Upper lobe of left lung (tissue), 4 donors: Measurements from ENCODE around the gene RASSF9.

ENCODE experiments used
- CTCF ChIP-seq, 6 experiments: fragments of 450-650 bp in 4 of 6; fragments of 200-600 bp in 2 of 6; sonication (generic) in 2 of 6; IDR thresholded peaks; one replicate each; pipeline ENCODE4 v1.5.1; 2016 to 2019; ENCODE audit warnings: antibody characterized with exemption in 6 of 6
- EP300 ChIP-seq, 4 donors: sonication (generic); formaldehyde crosslinking; IDR thresholded peaks; one replicate each; pipeline ENCODE4 v1.5.1; 2017; ENCODE audit warnings: antibody characterized with exemption in 4 of 4, control low read depth in 2 of 4
- POLR2A ChIP-seq, 4 donors: fragments of 450-650 bp; IDR thresholded peaks; one replicate each; pipeline ENCODE4 v1.5.1; 2016 to 2017; ENCODE audit warnings: antibody characterized with exemption in 4 of 4, mild to moderate bottlenecking in 2 of 4
- POLR2AphosphoS5 ChIP-seq, 2 donors: sonication (generic); formaldehyde crosslinking; IDR thresholded peaks; one replicate each; pipeline ENCODE4 v1.5.1; 2017; ENCODE audit warnings: antibody characterized with exemption in 2 of 2

- TF ChIP-seq CTCF (IDR thresholded peaks at IDR 0.05), result no peak
- no peak for TF ChIP-seq POLR2A (IDR thresholded peaks at IDR 0.05)
- no peak for TF ChIP-seq EP300 (IDR thresholded peaks at IDR 0.05)
- TF ChIP-seq POLR2AphosphoS5 (IDR thresholded peaks at IDR 0.05), result no peak
Observed at GRCh38 chr12:85820101-85820500, 16.1 kb downstream of the RASSF9 start.
